ENCODE results near the gene SLC7A6OS.

SLC7A6OS gene

DNA sequence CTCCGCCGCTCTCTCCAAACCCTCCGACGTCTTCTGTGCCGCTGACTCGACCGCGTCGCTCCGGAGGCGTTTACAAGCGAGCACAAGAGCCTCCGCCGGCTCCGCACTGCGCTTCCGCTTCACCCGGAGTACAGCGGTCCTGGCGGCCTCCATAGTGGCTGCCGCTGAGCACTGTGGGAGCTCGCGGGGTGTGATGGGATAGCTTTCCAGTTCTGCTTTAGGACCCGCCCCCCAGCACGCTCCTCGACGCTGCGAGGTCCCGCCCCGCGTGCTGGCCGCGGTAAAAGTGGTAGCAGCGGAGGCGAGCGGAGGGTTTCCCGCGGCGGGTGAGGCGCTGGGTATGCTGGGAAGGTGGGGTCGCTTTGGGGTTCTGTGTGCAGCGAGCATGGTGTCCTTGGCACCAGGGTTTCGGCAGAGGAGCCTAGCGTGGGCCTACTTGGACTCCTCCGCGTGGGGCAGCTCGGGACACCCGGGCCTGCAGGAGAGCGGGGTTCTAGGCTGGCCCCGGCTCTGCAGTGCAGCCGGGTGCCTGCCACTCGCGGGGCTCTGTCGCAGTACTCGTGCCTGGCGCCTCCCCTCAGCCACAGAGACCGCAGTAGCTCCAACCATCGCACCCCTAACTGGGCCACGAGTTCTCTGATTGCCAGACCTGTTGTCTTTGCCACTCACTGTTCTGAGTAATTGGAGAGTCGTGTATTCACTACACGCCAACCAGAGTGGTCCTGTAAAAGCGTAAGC is at the start of gene SLC7A6OS, which contains the start of gene PRMT7:
SLC7A6OS (minus strand) TSS at position 173 of the 738 bp plus-strand sequence; CDS start at position 153, 20 bp downstream.
PRMT7 (plus strand) TSS at position 246 of the 738 bp plus-strand sequence. CDS start 4,961 bp downstream, outside the sequence.
- DNase-seq = peak; percentile 47 to 92 (median 86)

GRCh38 chr16:68359398-68360191 is 48.8 kb upstream of the SLC7A6OS start:
- DNase-seq = no peak

- no peak for DNase-seq
These were observed 48.2 kb upstream of the SLC7A6OS start for GRCh38 chr16:68358951-68359350.

- no peak for DNase-seq
These were observed 47.2 kb upstream of the SLC7A6OS start for GRCh38 chr16:68357923-68358322.

GRCh38 chr16:68357521-68357922 is 46.8 kb upstream of the SLC7A6OS start:
- no peak for DNase-seq

GRCh38 chr16:68356919-68357286 is 46.2 kb upstream of the SLC7A6OS start:
- no peak for DNase-seq

GRCh38 chr16:68356249-68356918 is 45.6 kb upstream of the SLC7A6OS start:
- peak in 1 of 14 donors; percentile 13 for DNase-seq

DNA sequence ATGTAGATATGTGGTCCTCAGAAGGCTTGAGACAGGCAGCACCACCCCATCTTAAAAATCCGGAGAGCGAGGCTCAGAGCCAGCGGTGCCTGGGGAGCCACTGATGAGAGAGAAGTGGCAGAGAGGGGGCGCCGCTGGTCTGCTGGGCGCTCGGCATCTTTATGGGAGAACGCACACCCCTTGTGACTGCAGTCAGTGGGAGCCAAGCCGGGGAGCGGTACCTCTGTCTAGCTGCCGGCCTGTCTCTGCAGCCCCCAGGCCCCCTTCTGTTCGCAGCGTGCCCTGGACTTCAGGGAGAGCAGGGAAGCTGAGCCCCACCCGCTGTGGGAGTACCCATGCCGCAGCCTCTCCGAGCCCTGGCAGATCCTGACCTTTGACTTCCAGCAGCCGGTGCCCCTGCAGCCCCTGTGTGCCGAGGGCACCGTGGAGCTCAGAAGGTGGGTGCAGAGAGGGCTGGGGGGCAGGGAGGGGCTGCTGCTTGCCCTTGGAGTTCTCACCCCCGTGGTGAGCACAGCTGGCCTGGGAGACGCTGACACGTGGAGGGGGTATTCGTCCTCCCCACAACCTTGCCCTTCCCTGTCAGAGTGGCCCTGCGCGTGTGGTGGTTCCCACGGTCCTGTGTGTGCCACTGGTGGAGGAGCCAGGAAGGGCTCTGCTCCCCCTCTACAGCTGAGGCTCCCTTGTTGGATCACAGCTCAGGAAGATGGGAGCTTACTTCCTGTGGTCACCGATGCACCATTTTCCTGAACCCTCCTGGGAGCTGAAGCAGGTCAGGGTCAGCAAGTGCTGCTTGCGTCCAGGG is 44.9 kb upstream of the SLC7A6OS start:
- no peak for DNase-seq

- DNase-seq = no peak
These were observed 44.1 kb upstream of the SLC7A6OS start for GRCh38 chr16:68354816-68355215.

DNA sequence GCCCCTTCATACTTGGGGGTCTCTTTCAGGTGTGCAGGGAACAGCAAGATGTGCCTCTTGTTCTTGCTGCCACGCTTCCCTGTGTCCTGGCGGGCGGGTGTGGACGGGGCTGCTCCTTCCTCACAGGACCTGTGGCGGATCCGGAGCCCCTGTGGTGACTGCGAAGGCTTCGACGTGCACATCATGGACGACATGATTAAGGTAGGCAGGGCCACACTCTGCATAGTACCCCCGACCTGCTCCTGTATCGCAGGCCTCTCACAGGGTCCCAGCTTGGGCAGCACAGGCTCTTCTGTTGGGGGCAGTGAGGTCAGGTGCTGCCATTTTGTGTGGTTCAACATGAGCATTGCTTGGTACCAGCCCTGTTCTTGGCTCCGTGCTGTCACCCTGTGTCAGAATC is 42.6 kb upstream of the SLC7A6OS start:
- DNase-seq = no peak

- no peak for DNase-seq
These were observed 41.3 kb upstream of the SLC7A6OS start for GRCh38 chr16:68351991-68352431.

GRCh38 chr16:68351463-68351862 is 40.7 kb upstream of the SLC7A6OS start:
- no peak for DNase-seq

DNA sequence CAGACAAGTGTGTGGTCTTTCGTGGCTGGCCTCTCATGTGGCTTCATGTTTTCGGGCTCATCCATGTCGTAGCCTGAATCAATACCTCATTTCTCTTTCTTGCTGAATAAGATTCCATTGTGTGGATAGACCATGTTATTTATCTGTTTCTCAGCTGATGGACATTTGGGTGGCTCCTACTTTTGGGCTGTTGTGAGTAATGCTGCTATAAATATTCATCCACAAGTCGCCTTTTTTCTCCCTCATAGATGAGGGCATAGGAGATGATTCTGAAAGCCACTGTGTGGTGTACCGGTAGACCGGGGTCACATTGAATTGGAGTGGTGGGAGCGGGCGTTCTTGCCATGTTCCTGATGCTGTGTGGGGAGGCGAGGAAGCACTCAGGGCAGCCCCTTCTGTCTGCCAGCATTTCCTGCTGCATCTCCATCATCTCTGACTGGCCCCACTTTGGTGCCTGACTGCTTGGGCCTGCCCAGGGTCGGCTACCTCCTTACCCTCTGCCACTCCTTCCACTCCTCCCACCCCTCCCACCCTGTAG is 40.1 kb upstream of the SLC7A6OS start:
- DNase-seq = no peak

DNA sequence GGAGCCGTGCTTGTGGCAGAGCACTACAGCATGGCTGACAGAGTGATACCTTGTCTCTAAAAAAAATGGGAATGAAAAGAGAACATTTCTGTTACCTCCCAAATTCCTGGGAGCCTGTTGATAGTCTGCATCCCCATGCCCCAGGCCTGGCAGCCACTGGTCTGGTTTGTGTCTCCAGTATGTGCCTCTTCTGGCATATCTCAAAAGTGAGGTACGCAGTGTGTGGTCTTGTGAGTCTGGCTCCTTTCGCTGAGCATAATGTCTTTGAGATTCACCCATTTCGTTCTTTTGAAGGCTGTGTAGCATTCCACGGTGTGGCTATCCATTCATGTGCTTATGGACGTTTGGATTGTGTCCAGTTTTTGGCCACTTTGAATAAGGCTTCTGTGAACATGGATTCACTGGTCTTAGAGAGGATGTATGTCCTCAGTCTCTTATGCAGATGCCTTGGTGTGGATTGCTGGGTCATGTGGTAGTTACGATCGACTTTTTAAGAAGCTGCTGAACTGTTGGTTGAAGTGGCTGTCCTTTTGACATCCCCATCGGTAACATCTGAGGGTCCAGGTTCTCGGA is 39.2 kb upstream of the SLC7A6OS start:
- no peak for DNase-seq

- DNase-seq = no peak
These were observed 38.1 kb upstream of the SLC7A6OS start for GRCh38 chr16:68348639-68349445.

DNA sequence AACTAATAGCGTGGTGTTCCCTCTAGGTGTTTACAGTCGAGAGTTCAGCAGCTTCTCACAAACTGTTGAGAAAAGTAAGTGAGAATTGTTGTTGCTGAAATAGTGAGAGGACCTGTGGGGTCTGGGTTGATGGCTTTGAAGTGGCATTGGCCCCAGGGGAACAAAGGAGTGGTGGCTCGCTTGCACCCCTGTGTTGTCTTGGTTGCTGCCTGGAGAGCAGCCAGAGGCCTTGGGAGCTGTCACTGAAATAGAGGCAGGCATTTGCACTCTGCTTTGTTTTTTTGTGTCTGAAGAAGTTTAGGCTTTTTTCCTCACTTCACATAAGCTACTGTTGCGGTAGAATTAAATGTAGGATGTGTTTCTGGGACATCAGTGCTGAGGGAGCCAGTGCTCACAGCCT is 36.9 kb upstream of the SLC7A6OS start:
- no peak for DNase-seq

- DNase-seq = no peak
These were observed 36.2 kb upstream of the SLC7A6OS start for GRCh38 chr16:68346892-68347480.

DNA sequence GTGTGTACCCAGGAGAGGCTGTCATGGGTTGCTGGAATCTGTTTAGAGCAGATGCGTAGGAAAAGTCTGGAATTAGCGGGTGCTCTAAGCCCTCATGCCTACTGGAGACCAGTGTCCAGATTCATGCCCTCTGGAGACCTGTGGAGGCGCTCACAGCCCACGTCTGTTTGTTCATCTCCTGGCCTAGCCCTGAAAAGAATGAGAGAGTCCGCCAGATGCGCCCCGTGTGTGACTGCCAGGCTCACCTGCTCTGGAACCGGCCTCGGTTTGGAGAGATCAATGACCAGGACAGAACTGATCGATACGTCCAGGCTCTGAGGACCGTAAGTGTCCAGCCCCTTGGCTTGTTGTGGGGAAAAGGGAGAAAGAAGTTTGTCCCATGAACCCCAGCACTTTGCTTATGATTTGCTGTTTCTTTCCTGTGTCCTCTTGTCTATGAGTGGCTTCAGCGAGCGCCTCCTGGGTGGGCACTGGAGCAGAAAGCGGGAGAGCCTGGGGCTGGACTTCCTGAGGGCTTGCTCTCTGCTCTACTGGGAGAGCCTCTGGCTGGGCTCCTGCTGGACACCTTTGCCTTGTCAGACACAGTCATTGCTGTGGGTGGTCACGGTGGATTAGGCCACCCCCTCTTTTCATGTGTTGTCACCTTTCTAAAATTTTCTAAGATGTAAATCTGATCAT is 35.4 kb upstream of the SLC7A6OS start:
- no peak for DNase-seq

DNA sequence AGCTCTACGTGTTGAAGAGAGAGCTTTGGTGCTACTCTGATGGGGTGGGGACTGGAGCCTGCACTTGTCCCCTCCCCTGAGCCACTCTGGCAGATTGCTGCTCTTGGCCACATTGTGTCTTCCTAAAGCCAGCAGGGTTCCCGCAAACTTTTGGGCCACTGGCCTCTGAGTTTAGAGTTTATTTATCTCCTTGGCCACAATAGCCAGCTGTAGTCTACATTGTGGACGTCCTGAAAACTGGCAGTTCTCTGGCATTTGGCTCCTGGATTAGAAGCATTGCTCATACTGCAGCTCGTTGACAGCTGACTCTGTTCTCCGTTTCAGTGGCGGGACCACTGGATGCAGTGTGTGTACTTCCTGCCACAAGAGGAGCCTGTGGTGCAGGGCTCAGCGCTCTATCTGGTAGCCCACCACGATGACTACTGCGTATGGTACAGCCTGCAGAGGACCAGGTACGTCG is 34.6 kb upstream of the SLC7A6OS start:
- no peak for DNase-seq

GRCh38 chr16:68344252-68344651 is 33.5 kb upstream of the SLC7A6OS start:
- no peak for DNase-seq

Measured in C1 segment of cervical spinal cord (tissue), 14 donors.